Measurements from ENCODE around the gene MLX.

MLX gene

DNA sequence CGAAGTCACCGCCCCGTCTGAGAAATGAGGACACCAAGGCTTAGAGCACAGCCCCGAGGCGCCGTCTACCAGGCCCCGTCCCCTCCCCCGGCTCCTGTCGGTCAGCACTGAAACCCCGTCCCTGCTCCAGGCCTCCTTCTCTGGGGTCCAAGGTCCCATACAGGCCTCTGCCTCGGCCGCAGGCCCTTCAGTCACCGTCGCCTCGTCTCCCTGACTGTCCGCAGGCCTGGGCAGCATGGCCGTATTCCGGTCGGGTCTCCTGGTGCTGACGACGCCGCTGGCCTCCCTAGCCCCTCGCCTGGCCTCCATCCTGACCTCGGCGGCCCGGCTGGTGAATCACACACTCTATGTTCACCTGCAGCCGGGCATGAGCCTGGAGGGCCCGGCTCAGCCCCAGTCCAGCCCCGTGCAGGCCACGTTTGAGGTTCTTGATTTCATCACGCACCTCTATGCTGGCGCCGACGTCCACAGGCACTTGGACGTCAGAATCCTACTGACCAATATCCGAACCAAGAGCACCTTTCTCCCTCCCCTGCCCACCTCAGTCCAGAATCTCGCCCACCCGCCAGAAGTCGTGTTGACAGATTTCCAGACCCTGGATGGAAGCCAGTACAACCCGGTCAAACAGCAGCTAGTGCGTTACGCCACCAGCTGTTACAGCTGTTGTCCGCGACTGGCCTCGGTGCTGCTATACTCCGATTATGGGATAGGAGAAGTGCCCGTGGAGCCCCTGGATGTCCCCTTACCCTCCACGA, 4.3 kb upstream of the MLX start:
- peaks cover 24% of the 10 kb centered on the region for H3K36me3 ChIP-seq (ENCODE audit: insufficient read depth, low read length)
- H3K4me3 ChIP-seq (ENCODE audit: low read depth in 1 of 2, low read length in 2 of 2), result peak overlapping the region; percentile 91 to 99
- H3K27ac ChIP-seq (ENCODE audit: low read depth, low read length), result peak overlapping the region; percentile 81
- no peaks in the 10 kb centered on the region for H3K27me3 ChIP-seq (ENCODE audit: control insufficient read depth in 1 of 2, insufficient read depth in 2 of 2, low read length in 2 of 2)
- peaks cover 34% of the 10 kb centered on the region for H3K4me1 ChIP-seq (ENCODE audit: insufficient read depth, low read length)
- no peaks in the 10 kb centered on the region for H3K9me3 ChIP-seq (ENCODE audit: low read length)
- H3K9ac ChIP-seq (ENCODE audit: low read length), result peak overlapping the region; percentile 55

DNA sequence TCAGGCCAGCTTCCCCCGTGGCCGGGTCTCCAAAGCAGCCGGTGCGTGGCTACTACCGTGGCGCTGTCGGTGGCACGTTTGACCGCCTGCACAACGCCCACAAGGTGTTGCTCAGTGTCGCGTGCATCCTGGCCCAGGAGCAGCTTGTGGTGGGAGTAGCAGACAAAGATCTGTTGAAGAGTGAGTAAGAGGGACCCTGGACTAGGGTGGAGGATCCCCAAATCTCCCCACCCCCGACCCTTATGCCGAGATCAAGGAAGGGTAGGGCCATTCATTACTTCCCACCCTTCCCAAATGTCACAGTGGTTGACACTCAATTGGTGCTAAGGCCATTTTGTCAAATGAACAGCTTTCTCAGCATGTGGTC, 3.8 kb upstream of the MLX start:
- Histone ChIP-seq H3K9ac (ENCODE audit: low read length) (peak overlapping the region; percentile 55), H3K27ac (ENCODE audit: low read depth, low read length) (peak overlapping the region; percentile 81), H3K36me3 (ENCODE audit: insufficient read depth, low read length) (peaks cover 24% of the 10 kb centered on the region), H3K4me1 (ENCODE audit: insufficient read depth, low read length) (peaks cover 38% of the 10 kb centered on the region), H3K9me3 (ENCODE audit: low read length) (no peaks in the 10 kb centered on the region), H3K27me3 (ENCODE audit: control insufficient read depth in 1 of 2, insufficient read depth in 2 of 2, low read length in 2 of 2) (no peaks in the 10 kb centered on the region), H3K4me3 (ENCODE audit: low read depth in 1 of 2, low read length in 2 of 2) (peak overlapping the region; percentile 91 to 99)

DNA sequence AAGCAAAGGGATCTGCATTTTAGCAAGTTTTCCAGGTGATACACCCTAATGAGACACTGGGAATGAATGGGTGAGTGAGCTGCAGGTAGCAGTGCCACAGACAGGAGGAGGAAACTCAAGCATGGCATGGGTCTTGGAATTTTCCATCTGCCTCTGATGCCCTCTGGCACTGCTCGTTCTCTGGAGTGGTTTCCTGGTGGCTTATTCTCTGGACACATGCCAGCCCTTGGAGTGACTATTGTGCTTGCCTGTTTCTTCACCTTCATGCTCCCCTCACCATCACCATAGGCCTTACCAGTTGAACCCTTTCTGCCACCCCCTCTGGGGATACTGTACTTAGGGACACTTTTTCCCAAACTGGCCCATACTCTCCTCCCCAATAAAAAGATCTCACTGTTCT, 3.4 kb upstream of the MLX start:
- Histone ChIP-seq H3K4me1 (ENCODE audit: insufficient read depth, low read length) (peaks cover 42% of the 10 kb centered on the region), H3K9me3 (ENCODE audit: low read length) (no peaks in the 10 kb centered on the region), H3K4me3 (ENCODE audit: low read depth in 1 of 2, low read length in 2 of 2) (peak overlapping the region in 1 of 2 donors; percentile 99), H3K9ac (ENCODE audit: low read length) (no peak overlapping the region), H3K27ac (ENCODE audit: low read depth, low read length) (peak overlapping the region; percentile 81), H3K27me3 (ENCODE audit: control insufficient read depth in 1 of 2, insufficient read depth in 2 of 2, low read length in 2 of 2) (no peaks in the 10 kb centered on the region), H3K36me3 (ENCODE audit: insufficient read depth, low read length) (peaks cover 27% of the 10 kb centered on the region)

DNA sequence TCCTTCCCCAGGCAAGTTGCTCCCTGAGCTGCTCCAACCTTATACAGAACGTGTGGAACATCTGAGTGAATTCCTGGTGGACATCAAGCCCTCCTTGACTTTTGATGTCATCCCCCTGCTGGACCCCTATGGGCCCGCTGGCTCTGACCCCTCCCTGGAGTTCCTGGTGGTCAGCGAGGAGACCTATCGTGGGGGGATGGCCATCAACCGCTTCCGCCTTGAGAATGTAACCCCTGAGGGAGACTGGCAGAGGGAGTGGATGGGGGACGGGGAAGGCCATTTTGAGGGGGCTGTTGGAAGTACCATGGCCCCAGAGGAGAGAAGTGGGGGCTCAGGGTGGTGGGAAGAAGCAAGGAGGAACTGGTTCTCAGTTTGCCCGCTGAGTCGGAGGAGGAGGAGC, 3.0 kb upstream of the MLX start:
- Histone ChIP-seq H3K9me3 (ENCODE audit: low read length) (no peaks in the 10 kb centered on the region), H3K27me3 (ENCODE audit: control insufficient read depth in 1 of 2, insufficient read depth in 2 of 2, low read length in 2 of 2) (no peaks in the 10 kb centered on the region), H3K4me1 (ENCODE audit: insufficient read depth, low read length) (peaks cover 46% of the 10 kb centered on the region), H3K36me3 (ENCODE audit: insufficient read depth, low read length) (peaks cover 31% of the 10 kb centered on the region), H3K9ac (ENCODE audit: low read length) (no peak overlapping the region), H3K27ac (ENCODE audit: low read depth, low read length) (no peak overlapping the region), H3K4me3 (ENCODE audit: low read depth in 1 of 2, low read length in 2 of 2) (peak overlapping the region in 1 of 2 donors; percentile 99)

DNA sequence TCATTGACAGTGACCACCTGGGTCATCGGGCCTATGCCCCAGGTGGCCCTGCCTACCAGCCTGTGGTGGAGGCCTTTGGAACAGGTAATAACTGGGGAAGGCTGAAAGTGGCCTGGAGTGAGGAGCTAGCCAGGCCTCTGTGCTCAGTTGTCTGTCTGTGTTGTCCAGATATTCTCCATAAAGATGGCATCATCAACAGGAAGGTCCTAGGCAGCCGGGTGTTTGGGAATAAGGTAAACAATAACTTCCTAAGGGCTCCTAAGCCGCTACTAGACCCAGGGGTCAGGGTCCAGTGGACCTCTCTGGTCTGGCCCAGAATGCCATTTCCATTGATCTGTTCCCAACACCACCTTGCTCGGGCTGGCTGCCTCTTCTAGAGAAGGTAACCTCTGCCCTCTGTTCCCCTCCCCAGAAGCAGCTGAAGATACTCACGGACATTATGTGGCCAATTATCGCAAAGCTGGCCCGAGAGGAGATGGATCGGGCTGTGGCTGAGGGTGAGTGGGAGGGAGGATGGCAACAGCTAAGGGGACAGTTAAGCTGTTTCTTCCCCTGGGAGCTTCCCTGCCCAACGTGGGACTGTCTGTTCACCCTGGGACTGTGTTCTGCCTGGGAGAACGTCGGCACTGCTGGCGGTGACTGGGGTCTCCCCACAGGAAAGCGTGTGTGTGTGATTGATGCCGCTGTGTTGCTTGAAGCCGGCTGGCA, 1.9 kb upstream of the MLX start:
- no peak overlapping the region for H3K9ac ChIP-seq (ENCODE audit: low read length)
- peaks cover 46% of the 10 kb centered on the region for H3K4me1 ChIP-seq (ENCODE audit: insufficient read depth, low read length)
- H3K36me3 ChIP-seq (ENCODE audit: insufficient read depth, low read length), result peaks cover 41% of the 10 kb centered on the region
- no peaks in the 10 kb centered on the region for H3K27me3 ChIP-seq (ENCODE audit: control insufficient read depth in 1 of 2, insufficient read depth in 2 of 2, low read length in 2 of 2)
- no peaks in the 10 kb centered on the region for H3K9me3 ChIP-seq (ENCODE audit: low read length)
- no peak overlapping the region for H3K4me3 ChIP-seq (ENCODE audit: low read depth in 1 of 2, low read length in 2 of 2)
- H3K27ac ChIP-seq (ENCODE audit: low read depth, low read length), result no peak overlapping the region

DNA sequence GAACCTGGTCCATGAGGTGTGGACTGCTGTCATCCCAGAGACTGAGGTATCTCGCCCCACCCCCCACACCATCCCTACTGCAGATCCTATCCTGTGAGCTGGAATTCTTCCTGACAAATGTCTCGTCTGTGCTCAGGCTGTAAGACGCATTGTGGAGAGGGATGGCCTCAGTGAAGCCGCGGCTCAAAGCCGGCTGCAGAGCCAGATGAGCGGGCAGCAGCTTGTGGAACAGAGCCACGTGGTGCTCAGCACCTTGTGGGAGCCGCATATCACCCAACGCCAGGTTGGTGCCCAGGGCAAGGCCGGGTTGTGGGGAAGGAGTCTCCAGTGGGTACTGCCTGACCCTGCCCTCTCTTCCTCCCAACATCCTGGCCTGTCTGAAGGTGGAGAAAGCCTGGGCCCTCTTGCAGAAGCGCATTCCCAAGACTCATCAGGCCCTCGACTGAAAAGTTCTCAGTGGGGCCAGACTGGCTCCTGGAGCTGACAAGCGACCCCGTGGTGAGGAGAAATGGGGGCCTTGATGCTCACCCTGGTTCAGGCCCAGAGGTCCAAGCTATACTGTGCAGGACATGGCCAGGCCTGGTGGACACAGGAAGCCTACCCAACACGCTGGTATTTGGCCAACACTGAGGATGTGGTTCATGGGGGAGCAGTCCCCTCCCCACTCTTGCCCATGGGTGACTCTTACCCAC, 1.2 kb upstream of the MLX start:
- Histone ChIP-seq H3K27ac (ENCODE audit: low read depth, low read length) (peak overlapping the region; percentile 95), H3K9me3 (ENCODE audit: low read length) (no peaks in the 10 kb centered on the region), H3K4me3 (ENCODE audit: low read depth in 1 of 2, low read length in 2 of 2) (peak overlapping the region in 1 of 2 donors; percentile 94), H3K4me1 (ENCODE audit: insufficient read depth, low read length) (peaks cover 46% of the 10 kb centered on the region), H3K27me3 (ENCODE audit: control insufficient read depth in 1 of 2, insufficient read depth in 2 of 2, low read length in 2 of 2) (no peaks in the 10 kb centered on the region), H3K36me3 (ENCODE audit: insufficient read depth, low read length) (peaks cover 48% of the 10 kb centered on the region), H3K9ac (ENCODE audit: low read length) (peak overlapping the region; percentile 61)

DNA sequence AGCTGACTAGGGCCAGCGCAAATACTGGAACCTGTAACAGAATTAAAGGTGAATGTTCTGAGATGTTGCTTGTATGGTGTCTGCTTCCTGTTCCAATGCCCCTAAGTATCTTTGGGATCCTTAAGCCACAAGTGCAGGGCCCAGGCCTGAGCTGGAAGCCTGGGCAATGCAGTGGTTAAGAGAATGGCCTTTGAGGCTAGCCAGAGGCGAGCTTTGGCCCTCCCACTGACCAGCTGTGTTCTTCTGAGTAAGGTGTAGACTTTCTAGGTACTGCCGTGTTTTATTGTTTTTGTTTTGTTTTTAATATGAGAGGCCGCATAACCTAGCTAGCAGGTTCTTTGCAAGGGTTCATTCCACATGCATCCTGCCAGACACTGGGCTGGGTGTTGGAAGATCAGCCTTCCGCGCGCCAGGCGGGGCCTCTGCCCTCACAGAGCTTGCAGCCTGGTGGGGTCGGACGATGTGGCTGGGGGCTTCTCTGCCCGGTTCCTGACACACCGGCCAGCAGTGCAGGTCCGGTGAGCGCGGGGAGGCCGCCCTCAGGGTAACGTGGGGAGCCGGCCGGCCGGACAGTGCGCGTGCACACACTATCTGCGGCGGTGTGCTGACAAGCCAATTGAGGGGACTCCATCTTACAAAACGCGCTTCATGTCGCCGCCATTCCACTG, 551 bp upstream of the MLX start:
- Histone ChIP-seq H3K9ac (ENCODE audit: low read length) (peak overlapping the region; percentile 61), H3K27ac (ENCODE audit: low read depth, low read length) (peak overlapping the region; percentile 95), H3K4me3 (ENCODE audit: low read depth in 1 of 2, low read length in 2 of 2) (peak overlapping the region; percentile 94 to 97), H3K27me3 (ENCODE audit: control insufficient read depth in 1 of 2, insufficient read depth in 2 of 2, low read length in 2 of 2) (no peaks in the 10 kb centered on the region), H3K9me3 (ENCODE audit: low read length) (no peaks in the 10 kb centered on the region), H3K4me1 (ENCODE audit: insufficient read depth, low read length) (peaks cover 44% of the 10 kb centered on the region), H3K36me3 (ENCODE audit: insufficient read depth, low read length) (peaks cover 54% of the 10 kb centered on the region)

DNA sequence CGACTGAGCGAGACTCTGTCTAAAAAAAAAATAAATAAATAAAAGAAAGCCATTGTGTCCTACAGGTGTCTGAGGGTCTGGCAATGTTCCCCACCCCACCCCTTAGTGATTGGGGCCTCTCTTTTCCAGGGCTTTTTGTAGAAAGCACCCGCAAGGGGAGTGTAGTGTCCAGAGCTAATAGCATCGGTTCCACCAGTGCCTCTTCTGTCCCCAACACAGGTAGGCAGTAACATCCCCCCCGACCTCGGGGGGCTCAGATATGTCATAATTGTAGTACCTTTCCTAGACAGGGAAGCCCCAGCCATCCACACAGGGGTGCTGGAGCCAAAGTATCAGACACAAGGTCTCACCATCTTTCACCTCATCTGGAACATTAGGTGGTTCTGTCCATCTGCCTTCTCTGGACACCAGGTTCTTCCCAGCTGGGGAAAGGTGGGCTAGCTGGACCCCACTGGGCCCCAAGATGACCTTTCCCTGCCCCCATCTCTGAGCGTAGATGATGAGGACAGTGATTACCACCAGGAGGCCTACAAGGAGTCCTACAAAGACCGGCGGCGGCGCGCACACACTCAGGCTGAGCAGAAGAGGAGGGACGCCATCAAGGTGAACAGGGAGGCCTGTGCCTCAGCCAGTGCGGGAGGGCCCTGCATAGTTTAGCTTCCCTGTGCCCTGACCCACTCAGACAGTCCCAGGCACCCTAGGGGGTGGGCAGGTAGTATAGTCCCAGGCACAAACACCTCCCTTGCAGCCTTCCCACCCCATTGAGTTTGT, 1.6 kb downstream of the MLX start:
- no peaks in the 10 kb centered on the region for H3K9me3 ChIP-seq (ENCODE audit: low read length)
- peaks cover 30% of the 10 kb centered on the region for H3K4me1 ChIP-seq (ENCODE audit: insufficient read depth, low read length)
- no peak overlapping the region for H3K4me3 ChIP-seq (ENCODE audit: low read depth in 1 of 2, low read length in 2 of 2)
- H3K27me3 ChIP-seq (ENCODE audit: control insufficient read depth in 1 of 2, insufficient read depth in 2 of 2, low read length in 2 of 2), result no peaks in the 10 kb centered on the region
- no peak overlapping the region for H3K9ac ChIP-seq (ENCODE audit: low read length)
- no peak overlapping the region for H3K27ac ChIP-seq (ENCODE audit: low read depth, low read length)
- H3K36me3 ChIP-seq (ENCODE audit: insufficient read depth, low read length), result peaks cover 75% of the 10 kb centered on the region

DNA sequence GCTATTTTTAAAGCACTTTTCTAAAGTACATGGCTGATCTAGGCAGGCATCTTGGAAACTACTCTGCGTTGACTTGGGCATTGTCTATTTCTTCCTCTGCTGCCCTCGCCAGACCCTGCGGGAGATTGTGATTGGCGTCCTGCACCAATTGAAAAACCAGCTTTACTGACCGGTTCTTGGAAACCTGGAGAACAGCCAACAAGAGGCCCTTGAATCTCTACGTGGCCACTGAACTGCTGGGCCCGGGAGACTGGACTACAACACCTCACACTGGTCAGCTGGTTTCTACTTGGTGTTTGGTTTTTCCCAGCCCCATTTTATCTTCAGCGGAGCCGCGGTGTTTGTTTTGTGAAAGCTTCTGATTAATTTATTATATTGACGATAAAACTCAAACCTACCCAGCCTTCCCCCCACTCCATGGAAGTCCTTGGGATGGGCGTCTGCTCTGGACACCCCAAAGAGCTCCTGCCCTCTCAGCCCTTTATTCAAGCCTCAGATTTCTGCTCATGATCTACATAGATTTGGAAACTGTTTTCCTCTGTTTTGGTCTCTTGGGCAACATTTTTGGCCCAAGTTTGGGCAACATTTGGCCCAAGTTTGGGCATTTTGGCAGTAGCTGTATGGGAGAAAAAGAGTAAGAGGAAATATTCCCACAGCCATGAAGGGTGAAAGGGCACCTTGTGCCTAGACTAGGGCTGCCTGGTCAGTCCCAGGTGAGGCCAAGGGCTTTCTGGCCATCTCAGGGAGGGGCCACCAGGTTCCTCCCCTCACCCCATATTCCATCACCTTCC, 4.7 kb downstream of the MLX start:
- peaks cover 70% of the 10 kb centered on the region for H3K36me3 ChIP-seq (ENCODE audit: insufficient read depth, low read length)
- no peaks in the 10 kb centered on the region for H3K9me3 ChIP-seq (ENCODE audit: low read length)
- no peak overlapping the region for H3K27ac ChIP-seq (ENCODE audit: low read depth, low read length)
- H3K27me3 ChIP-seq (ENCODE audit: control insufficient read depth in 1 of 2, insufficient read depth in 2 of 2, low read length in 2 of 2), result no peaks in the 10 kb centered on the region
- H3K4me3 ChIP-seq (ENCODE audit: low read depth in 1 of 2, low read length in 2 of 2), result no peak overlapping the region
- H3K4me1 ChIP-seq (ENCODE audit: insufficient read depth, low read length), result peaks cover 13% of the 10 kb centered on the region
- H3K9ac ChIP-seq (ENCODE audit: low read length), result no peak overlapping the region

DNA sequence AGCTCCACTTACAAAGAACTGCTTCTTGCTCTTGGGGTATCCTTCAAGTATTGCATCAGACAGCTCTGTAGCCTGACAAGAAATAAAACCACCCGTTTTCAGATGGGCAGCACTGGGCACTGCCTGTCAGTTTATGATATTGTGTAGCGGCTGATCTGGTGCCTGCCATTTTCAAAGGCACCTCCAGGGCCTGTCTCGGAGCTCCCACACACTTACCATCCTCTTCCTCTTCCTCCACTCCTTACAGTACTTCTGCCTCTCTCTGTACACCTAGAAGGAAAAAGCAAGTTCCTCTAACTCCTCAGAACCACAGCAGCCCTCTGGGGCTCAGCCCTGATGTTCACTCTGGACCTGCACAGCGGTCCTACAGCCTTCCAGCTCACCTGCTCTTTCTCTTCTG, 6.2 kb downstream of the MLX start:
- no peak overlapping the region for H3K4me3 ChIP-seq (ENCODE audit: low read depth in 1 of 2, low read length in 2 of 2)
- H3K4me1 ChIP-seq (ENCODE audit: insufficient read depth, low read length), result peaks cover 14% of the 10 kb centered on the region
- H3K36me3 ChIP-seq (ENCODE audit: insufficient read depth, low read length), result peaks cover 70% of the 10 kb centered on the region
- H3K9me3 ChIP-seq (ENCODE audit: low read length), result no peaks in the 10 kb centered on the region
- H3K27me3 ChIP-seq (ENCODE audit: control insufficient read depth in 1 of 2, insufficient read depth in 2 of 2, low read length in 2 of 2), result no peaks in the 10 kb centered on the region
- H3K27ac ChIP-seq (ENCODE audit: low read depth, low read length), result no peak overlapping the region
- no peak overlapping the region for H3K9ac ChIP-seq (ENCODE audit: low read length)

All from muscle layer of colon (tissue), 2 donors.